Left hindlimb (tissue), 1 donor: ENCODE data around the gene CASP9.
"Not testable (repeated sequence)": the region's sequence is repeated elsewhere in the genome, so short reads cannot be mapped to it uniquely, and the experiment has no call there.

Experiments used
- DNase-seq: peaks from one replicate; pipeline ENCODE4 v3.0.0-alpha.2; 2018

CASP9 gene

GRCh38 chr1:15466955-15467625 is 56.9 kb downstream of the CASP9 start:
- not testable (repeated sequence) for DNase-seq

DNA sequence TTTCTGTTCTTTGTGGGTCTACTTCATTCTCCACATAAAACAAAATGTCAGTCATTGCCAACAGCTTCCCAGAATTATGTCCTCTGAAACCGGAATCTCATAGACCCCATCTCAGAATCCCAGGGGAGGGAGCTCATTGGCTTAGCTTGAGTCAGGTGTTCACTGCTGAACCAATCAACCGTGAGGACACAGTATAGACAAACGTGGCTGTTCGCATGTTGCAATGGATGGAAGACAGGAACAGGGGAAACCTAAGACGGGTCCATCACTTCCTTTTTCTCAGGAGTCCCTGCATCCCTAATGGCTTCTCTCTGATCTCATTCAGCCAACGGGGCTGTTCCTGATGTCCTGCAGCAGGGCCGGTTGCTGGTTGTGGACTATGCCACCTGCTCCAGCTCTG is 58.3 kb downstream of the CASP9 start:
- DNase-seq = no peak

DNA sequence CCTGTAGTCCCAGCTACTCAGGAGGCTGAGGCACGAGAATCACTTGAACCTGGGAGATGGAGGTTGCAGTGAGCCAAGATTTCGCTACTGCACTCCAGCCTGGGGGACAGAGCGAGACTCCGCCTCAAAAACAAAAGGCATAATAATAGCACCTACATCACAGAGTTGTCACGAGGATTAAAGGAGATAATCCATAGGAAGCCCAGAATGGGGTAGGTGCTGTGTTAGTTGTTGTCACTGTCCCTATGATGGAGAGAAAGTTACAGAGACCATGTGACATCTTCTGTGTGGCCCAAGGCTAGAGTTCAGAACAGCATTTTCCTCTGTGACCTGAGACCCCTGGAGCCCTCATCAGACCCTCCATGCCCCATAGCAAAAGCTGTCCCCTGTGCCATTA is 60.1 kb downstream of the CASP9 start:
- not testable (repeated sequence) for DNase-seq

GRCh38 chr1:15463064-15463800 is 60.8 kb downstream of the CASP9 start:
- DNase-seq = not testable (repeated sequence)

- no peak for DNase-seq
Observed at GRCh38 chr1:15460708-15461095, 63.3 kb downstream of the CASP9 start.

DNA sequence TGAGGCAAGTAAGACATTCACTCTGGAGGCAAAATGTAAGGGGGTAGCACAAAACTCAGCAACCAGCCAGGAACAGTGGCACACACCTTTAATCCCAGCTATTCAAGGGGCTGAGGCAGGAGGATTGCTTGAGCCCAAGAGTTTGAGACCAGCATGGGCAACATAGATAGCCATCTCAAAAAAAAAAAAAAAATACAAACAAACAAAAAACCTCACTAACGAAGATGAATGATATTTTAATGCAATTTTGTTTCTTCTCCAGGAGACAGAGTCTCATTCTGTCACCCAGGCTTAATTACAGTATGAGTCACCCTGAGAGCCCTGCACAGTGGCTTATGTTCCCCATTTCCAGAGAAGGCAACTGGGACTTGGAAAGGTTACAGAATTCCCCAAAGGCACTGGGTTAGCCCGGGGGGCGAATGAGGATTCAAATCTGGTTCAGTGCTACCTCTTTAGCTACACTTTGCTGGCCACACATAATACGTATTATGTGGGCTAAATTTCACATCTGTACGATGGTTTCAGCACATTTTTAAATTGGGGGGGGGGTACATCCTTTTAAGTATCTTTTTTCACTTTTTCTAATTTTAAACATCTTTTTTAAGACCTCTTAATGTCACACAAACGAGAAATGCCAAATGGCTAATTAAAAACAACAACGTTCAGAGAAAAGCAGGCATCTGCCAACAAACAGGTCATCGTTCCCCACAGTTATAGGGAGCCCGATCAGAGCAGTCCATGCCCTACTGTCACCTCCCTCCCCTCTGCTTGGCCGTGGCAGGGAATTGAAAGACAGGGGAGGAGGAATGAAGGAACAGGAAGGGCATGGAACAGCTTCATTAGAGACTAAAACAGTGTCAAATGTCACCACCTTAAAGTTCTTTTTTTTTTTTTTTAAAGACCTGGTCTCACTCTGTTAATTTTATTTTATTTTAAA is 64.0 kb downstream of the CASP9 start:
- DNase-seq = no peak

- DNase-seq = not testable (repeated sequence)
Observed at GRCh38 chr1:15458388-15458787, 65.6 kb downstream of the CASP9 start.

- DNase-seq = no peak
Observed at GRCh38 chr1:15457585-15457984, 66.4 kb downstream of the CASP9 start.

GRCh38 chr1:15456313-15456954 is 67.6 kb downstream of the CASP9 start, which contains the start of gene CELA2A:
Gene CELA2A, plus strand, starts transcription at chr1:15456732. Its CDS starts 22 bp downstream, at chr1:15456754.
- no peak for DNase-seq

DNA sequence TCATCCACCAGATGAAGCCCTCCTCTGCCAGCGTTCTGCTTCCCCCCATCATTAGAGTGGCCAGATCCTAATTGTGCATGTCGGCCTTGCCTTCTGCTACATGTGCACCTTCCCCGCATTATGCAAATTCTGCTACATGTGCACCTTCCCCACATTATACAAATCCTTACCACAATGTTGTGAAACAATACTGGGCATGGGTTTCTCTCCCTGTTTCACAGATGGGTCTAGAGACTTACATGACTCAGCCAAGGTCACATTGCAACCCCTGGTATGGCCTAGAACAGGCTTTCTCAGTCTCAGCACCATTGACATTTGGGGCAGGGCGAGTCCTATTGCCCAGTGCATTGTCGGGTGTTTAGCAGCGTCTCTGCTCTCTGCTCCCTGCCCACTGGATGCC is 68.5 kb downstream of the CASP9 start:
- no peak for DNase-seq

- DNase-seq = no peak
Observed at GRCh38 chr1:15454256-15454655, 69.8 kb downstream of the CASP9 start.

DNA sequence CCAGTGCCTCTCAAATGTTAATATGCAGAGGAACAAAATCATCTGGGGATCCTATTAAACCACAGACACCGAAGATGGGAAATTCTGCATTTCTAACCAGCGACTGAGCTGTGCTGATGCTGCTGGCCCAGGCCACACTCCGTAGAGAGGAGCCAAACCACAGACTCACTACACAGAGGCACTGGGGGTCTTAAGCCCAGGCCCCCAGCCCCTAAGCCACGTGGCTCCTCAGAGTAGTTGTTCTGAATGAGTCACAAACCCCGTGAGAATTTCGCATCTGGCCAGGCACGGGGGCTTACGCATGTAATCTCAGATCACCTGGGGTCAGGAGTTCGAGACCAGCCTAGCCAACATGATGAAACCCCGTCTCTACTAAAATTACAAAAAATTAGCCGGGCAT is 70.3 kb downstream of the CASP9 start:
- no peak for DNase-seq

DNA sequence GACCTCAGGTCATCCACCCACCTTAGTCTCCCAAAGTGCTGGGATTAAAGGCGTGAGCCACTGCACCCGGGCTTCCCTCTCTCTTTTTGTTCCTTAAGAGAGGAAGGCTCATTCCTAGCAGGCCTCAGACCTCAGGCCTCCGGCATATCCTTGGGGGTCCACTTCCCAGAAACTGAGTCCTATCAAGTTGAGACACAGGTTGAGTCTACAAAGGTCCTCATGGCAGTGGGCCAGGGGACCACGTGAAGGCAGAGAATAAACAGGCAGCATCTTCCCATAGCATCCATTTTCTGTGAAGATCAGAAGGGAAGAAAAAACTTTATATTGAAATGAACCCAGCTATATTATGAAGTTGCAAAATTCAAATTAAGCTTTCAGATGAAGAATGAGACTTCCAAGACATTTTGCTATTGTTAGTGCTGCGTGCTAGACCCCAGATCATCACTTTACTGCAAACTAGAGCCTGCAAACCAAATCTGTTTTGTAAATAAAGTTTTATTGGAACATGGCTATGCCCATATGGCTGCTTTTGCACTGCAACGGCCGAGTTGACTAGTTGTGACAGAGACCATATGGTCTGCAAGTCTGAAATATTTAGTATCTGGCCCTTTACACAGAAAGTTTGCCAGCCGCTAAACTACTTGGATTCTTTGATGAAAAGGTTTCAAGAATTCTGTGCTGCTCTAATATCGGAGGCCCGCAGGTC is 71.0 kb downstream of the CASP9 start:
- DNase-seq = no peak

- DNase-seq = no peak
Observed at GRCh38 chr1:15452216-15452615, 71.8 kb downstream of the CASP9 start.

GRCh38 chr1:15451014-15451722 is 72.8 kb downstream of the CASP9 start:
- no peak for DNase-seq

- no peak for DNase-seq
Observed at GRCh38 chr1:15449567-15449966, 74.4 kb downstream of the CASP9 start.

DNA sequence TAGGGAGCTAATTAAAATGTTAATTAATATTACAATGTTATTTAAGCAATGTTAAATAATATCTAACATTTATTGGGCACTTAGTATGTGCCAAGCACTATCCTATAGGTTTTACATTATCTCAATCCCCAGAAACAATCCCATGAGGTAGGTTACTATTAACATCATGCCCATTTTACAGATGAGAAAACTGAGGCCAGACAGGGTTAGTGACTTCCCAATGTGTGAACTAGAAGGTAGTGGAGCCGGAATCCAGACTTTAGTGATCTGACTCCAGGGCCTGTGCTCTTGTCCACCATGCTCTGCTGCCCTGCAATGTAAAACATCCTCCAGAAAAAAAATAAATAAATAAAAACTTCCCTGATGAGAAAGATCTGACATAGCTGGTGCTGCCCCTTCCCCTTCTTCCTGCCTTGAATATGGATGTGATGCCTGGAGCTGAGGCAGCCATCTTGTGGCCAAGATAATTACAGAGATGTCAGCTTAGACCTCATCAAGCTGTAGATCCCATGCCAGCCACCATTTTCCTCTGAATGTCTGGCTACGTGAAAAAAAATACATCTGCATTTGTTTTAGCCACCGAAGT is 75.0 kb downstream of the CASP9 start:
- no peak for DNase-seq

DNA sequence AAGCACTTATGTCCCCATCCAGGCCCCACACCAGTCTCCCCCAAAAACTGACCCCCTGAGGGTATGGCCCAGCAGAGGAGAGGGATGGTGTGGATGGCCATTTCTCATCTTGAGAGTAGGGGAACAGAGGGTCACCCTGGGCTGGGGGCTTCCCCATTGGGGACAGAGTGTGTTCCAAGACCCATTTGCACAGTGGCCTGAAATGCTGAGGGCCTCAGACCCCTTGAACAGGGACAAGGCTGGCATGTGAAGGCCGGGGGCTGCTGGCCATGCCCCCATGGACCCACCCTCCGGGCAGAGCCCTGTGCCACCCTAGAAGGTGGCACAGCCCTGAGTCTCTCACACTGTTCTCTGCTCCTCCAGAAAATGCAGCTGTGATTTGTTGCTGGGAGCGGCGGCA is 77.8 kb downstream of the CASP9 start:
- no peak for DNase-seq

DNA sequence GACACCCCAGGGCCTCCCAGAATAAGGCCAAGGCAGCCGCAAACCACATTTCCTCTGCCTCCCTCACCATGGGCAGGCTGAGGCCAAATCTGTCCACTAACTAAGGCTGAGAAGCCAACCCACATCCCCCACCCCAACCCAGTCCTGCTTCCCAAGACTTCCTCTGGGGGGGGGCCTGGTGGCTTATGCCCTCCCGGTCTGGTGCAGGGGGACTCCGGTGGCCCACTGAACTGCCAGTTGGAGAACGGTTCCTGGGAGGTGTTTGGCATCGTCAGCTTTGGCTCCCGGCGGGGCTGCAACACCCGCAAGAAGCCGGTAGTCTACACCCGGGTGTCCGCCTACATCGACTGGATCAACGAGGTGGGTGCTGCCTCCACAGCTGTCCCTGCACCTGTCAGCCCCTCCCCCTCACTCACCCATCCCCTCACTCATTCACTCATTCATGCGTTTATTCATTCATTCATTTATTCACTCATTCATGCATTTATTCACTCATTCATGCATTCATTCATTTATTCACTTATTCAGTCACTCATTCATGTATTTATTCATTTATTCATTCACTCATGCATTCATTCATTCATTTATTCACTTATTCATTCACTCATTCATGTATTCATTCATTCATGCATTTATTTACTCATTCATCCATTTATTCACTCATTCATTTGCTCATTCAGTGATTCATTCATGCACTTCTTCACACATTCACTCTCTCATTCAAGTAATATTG is 78.5 kb downstream of the CASP9 start:
- DNase-seq = no peak
